ENCODE data around the gene KIAA1217. TPM values are rescaled to one million over a fixed set of nuclear protein-coding genes. Genes with fewer than 3 reads are reported as not detected.

Gene KIAA1217
- total RNA-seq, 1 donor from 2014 or later, result 4.6 TPM

GRCh38 chr10:24358022-24358421 lies 149.1 kb downstream of the KIAA1217 start:
- intact Hi-C loops (cut with micrococcal nuclease), result no loop called here

GRCh38 chr10:24360282-24361127 lies 151.6 kb downstream of the KIAA1217 start:
- intact Hi-C loops (cut with micrococcal nuclease), result loop anchor here (1.0 to 2.0 kb wide), 4 partner anchors 143 to 1202 kb away; no protein-coding TSS in a partner anchor

- intact Hi-C loops (cut with micrococcal nuclease), result no loop called here
Measured at GRCh38 chr10:24363070-24363469, 154.1 kb downstream of the KIAA1217 start.

GRCh38 chr10:24367688-24368087 lies 158.8 kb downstream of the KIAA1217 start:
- intact Hi-C loops (cut with micrococcal nuclease), result no loop called here

- intact Hi-C loops (cut with micrococcal nuclease), result no loop called here
Measured at GRCh38 chr10:24370877-24371276, 161.9 kb downstream of the KIAA1217 start.

- intact Hi-C loops (cut with micrococcal nuclease), result no loop called here
Measured at GRCh38 chr10:24371396-24371795, 162.5 kb downstream of the KIAA1217 start.

- intact Hi-C loops (cut with micrococcal nuclease), result no loop called here
Measured at GRCh38 chr10:24374134-24374915, 165.4 kb downstream of the KIAA1217 start.

GRCh38 chr10:24375510-24375909 lies 166.6 kb downstream of the KIAA1217 start:
- intact Hi-C loops (cut with micrococcal nuclease), result no loop called here

GRCh38 chr10:24376731-24377130 lies 167.8 kb downstream of the KIAA1217 start:
- intact Hi-C loops (cut with micrococcal nuclease), result no loop called here

GRCh38 chr10:24378126-24378920 lies 169.4 kb downstream of the KIAA1217 start:
- intact Hi-C loops (cut with micrococcal nuclease), result no loop called here

GRCh38 chr10:24381235-24382010 lies 172.5 kb downstream of the KIAA1217 start:
- intact Hi-C loops (cut with micrococcal nuclease), result loop anchor here (2.0 kb wide), 1 partner anchor 67 kb away; no protein-coding TSS in a partner anchor

- intact Hi-C loops (cut with micrococcal nuclease), result loop anchor here (2.0 kb wide), 1 partner anchor 67 kb away; no protein-coding TSS in a partner anchor
Measured at GRCh38 chr10:24382045-24382444, 173.1 kb downstream of the KIAA1217 start.

- intact Hi-C loops (cut with micrococcal nuclease), result loop anchor here (2.0 kb wide), 1 partner anchor 66 kb away; no protein-coding TSS in a partner anchor
Measured at GRCh38 chr10:24382596-24382978, 173.6 kb downstream of the KIAA1217 start.

- intact Hi-C loops (cut with micrococcal nuclease), result loop anchor here (1.0 to 2.0 kb wide), 4 partner anchors 61 to 173 kb away; no protein-coding TSS in a partner anchor
Measured at GRCh38 chr10:24382979-24383663, 174.2 kb downstream of the KIAA1217 start.

- intact Hi-C loops (cut with micrococcal nuclease), result loop anchor here (1.0 to 2.0 kb wide), 4 partner anchors 61 to 173 kb away; no protein-coding TSS in a partner anchor
Measured at GRCh38 chr10:24383681-24384106, 174.8 kb downstream of the KIAA1217 start.

- intact Hi-C loops (cut with micrococcal nuclease), result no loop called here
Measured at GRCh38 chr10:24384954-24385353, 176.0 kb downstream of the KIAA1217 start.

- intact Hi-C loops (cut with micrococcal nuclease), result no loop called here
Measured at GRCh38 chr10:24385776-24386175, 176.8 kb downstream of the KIAA1217 start.

GRCh38 chr10:24390146-24390700 lies 181.3 kb downstream of the KIAA1217 start:
- intact Hi-C loops (cut with micrococcal nuclease), result no loop called here

GRCh38 chr10:24390746-24391145 lies 181.8 kb downstream of the KIAA1217 start:
- intact Hi-C loops (cut with micrococcal nuclease), result no loop called here

Measured in T-helper 1 cell treated with Interleukin-12 subunit alpha and Interleukin-12 subunit beta and Interleukin-4 antibody, amounts not matched to agents 30 ng/mL and 1 ng/mL, for 36 hours (primary cell).